Measurements from ENCODE around the gene LTB4R2.

The LTB4R2 gene

GRCh38 chr14:24309538-24310264 lies at the start of gene LTB4R2:
LTB4R2 (plus strand) TSS chr14:24310140; CDS start chr14:24310665, 525 bp downstream.
- DNase-seq (ENCODE audit: low read depth) = no peak
- no peak for TF ChIP-seq CTCF (IDR thresholded peaks at IDR 0.05; ENCODE audit: control insufficient read depth, insufficient read depth, low read depth, low read length, missing control alignments)
- no peak within 1 kb of the TSS for H3K4me3 ChIP-seq (ENCODE audit: control insufficient read depth, low read depth, low read length)

- no peak for TF ChIP-seq CTCF (IDR thresholded peaks at IDR 0.05; ENCODE audit: control insufficient read depth, insufficient read depth, low read depth, low read length, missing control alignments)
- DNase-seq (ENCODE audit: low read depth) = no peak
- H3K4me3 ChIP-seq (ENCODE audit: control insufficient read depth, low read depth, low read length) = no peak overlapping the region
Observed at GRCh38 chr14:24260780-24261157, 49.2 kb upstream of the LTB4R2 start.

GRCh38 chr14:24261256-24261968 lies 48.5 kb upstream of the LTB4R2 start:
- no peak for TF ChIP-seq CTCF (IDR thresholded peaks at IDR 0.05; ENCODE audit: control insufficient read depth, insufficient read depth, low read depth, low read length, missing control alignments)
- no peak overlapping the region for H3K4me3 ChIP-seq (ENCODE audit: control insufficient read depth, low read depth, low read length)
- DNase-seq (ENCODE audit: low read depth) = no peak

- TF ChIP-seq CTCF (IDR thresholded peaks at IDR 0.05; ENCODE audit: control insufficient read depth, insufficient read depth, low read depth, low read length, missing control alignments) = no peak
- H3K4me3 ChIP-seq (ENCODE audit: control insufficient read depth, low read depth, low read length) = no peak overlapping the region
- DNase-seq (ENCODE audit: low read depth) = no peak
Observed at GRCh38 chr14:24261969-24262327, 48.0 kb upstream of the LTB4R2 start.

- no peak for DNase-seq (ENCODE audit: low read depth)
- no peak within 1 kb of the TSS for H3K4me3 ChIP-seq (ENCODE audit: control insufficient read depth, low read depth, low read length)
- TF ChIP-seq CTCF (IDR thresholded peaks at IDR 0.05; ENCODE audit: control insufficient read depth, insufficient read depth, low read depth, low read length, missing control alignments) = no peak
Observed at GRCh38 chr14:24262821-24263733, 46.9 kb upstream of the LTB4R2 start, which contains the start of gene TGM1. TGM1 (minus strand) TSS chr14:24263177; CDS start chr14:24262352, 825 bp downstream.

GRCh38 chr14:24263848-24264247 lies 46.1 kb upstream of the LTB4R2 start:
- H3K4me3 ChIP-seq (ENCODE audit: control insufficient read depth, low read depth, low read length) = no peak overlapping the region
- no peak for DNase-seq (ENCODE audit: low read depth)
- TF ChIP-seq CTCF (IDR thresholded peaks at IDR 0.05; ENCODE audit: control insufficient read depth, insufficient read depth, low read depth, low read length, missing control alignments) = no peak
